DND-41 (cell line): ENCODE results near the gene TEDC1.

Experiments used
- ATAC-seq: fragments of 200-7000 bp; cut with Tn5 transposase; 3 replicates; pipeline ENCODE4 v1.9.1; 2021; ENCODE audit warnings: low read depth; ENCODE audit not compliant: insufficient read depth
- DNase-seq: peaks from one replicate; pipeline ENCODE4 v3.0.0-alpha.2; 2020
- H2AFZ ChIP-seq: 2 replicates; pipeline ENCODE4 v1.6.0; 2012; ENCODE audit warnings: low read depth, low read length
- H3K27ac ChIP-seq: 2 replicates; pipeline ENCODE4 v1.5.1; 2012; ENCODE audit warnings: low read length, inconsistent platforms
- H3K27me3 ChIP-seq: fragments of 200-600 bp; sonication (generic); 2 replicates; pipeline ENCODE4 v1.6.0; 2012; ENCODE audit warnings: low read length, mild to moderate bottlenecking, inconsistent platforms; ENCODE audit not compliant: insufficient read depth, poor library complexity
- H3K36me3 ChIP-seq: 2 replicates; pipeline ENCODE4 v1.5.1; 2012; ENCODE audit warnings: low read length, inconsistent platforms; ENCODE audit not compliant: insufficient read depth
- H3K4me1 ChIP-seq: 2 replicates; pipeline ENCODE4 v1.5.1; 2012; ENCODE audit warnings: mild to moderate bottlenecking, low read length; ENCODE audit not compliant: insufficient read depth
- H3K4me2 ChIP-seq: 2 replicates; pipeline ENCODE4 v1.6.0; 2012; ENCODE audit warnings: mild to moderate bottlenecking, moderate library complexity, low read length, inconsistent platforms; ENCODE audit not compliant: insufficient read depth
- H3K4me3 ChIP-seq, 2 experiments: fragments of 200-600 bp in 1 of 2; shearing (Covaris generic) in 1 of 2; 2 replicates each; pipeline ENCODE4 v1.5.1; 2012 to 2016; ENCODE audit warnings: inconsistent platforms in 2 of 2, low read length in 2 of 2, mild to moderate bottlenecking in 2 of 2, low read depth in 1 of 2, moderate library complexity in 1 of 2
- H3K79me2 ChIP-seq: 2 replicates; pipeline ENCODE4 v1.6.0; 2012; ENCODE audit warnings: low read length, inconsistent platforms; ENCODE audit not compliant: insufficient read depth
- H3K9ac ChIP-seq: 2 replicates; pipeline ENCODE4 v1.6.0; 2012; ENCODE audit warnings: low read depth, mild to moderate bottlenecking, inconsistent platforms, low read length, moderate library complexity
- H3K9me3 ChIP-seq: 2 replicates; pipeline ENCODE4 v1.5.1; 2012; ENCODE audit warnings: low read length, moderate library complexity, mild to moderate bottlenecking, inconsistent platforms; ENCODE audit not compliant: insufficient read depth, severe bottlenecking
- H4K20me1 ChIP-seq: 2 replicates; pipeline ENCODE4 v1.6.0; 2012; ENCODE audit warnings: low read length; ENCODE audit not compliant: insufficient read depth
- EZH2 ChIP-seq: IDR thresholded peaks from 3 replicates; pipeline ENCODE4 v1.6.1; 2012; ENCODE audit warnings: borderline replicate concordance, low read depth, mild to moderate bottlenecking, moderate library complexity, low read length, inconsistent platforms; ENCODE audit not compliant: severe bottlenecking
- TF ChIP-seq, protein P1 (sequence below): IDR thresholded peaks from 2 replicates; pipeline ENCODE4 v1.5.1; 2012; ENCODE audit warnings: borderline replicate concordance, low read length, moderate library complexity, mild to moderate bottlenecking; ENCODE audit not compliant: poor library complexity, severe bottlenecking; ENCODE audit errors: extremely low read depth

Gene TEDC1

DNA sequence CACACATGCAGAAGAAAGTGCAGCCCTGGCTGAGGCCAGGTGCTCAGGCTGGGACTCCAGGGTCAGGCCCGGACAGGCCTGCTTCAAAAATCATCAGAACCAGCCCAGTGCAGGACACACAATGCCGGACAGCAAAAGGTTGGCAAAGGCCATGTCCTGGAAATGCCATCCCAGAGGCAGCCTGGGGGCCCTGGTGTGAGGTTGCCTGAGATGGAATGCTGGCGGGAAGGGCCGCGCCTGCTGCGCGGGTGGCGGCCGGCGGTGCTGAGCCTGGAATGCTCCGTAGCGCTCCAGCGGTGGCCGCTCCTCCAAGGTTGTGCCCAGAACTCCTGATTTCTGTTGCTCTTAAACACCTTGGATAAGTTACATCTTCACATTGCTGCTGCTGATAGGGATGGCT lies 38.1 kb upstream of the TEDC1 start:
- H4K20me1 ChIP-seq: peaks cover 61% of the 10 kb centered on the region
- H3K4me1 ChIP-seq: no peaks in the 10 kb centered on the region
- TF ChIP-seq EZH2: no peak
- TF ChIP-seq, protein P1, sequence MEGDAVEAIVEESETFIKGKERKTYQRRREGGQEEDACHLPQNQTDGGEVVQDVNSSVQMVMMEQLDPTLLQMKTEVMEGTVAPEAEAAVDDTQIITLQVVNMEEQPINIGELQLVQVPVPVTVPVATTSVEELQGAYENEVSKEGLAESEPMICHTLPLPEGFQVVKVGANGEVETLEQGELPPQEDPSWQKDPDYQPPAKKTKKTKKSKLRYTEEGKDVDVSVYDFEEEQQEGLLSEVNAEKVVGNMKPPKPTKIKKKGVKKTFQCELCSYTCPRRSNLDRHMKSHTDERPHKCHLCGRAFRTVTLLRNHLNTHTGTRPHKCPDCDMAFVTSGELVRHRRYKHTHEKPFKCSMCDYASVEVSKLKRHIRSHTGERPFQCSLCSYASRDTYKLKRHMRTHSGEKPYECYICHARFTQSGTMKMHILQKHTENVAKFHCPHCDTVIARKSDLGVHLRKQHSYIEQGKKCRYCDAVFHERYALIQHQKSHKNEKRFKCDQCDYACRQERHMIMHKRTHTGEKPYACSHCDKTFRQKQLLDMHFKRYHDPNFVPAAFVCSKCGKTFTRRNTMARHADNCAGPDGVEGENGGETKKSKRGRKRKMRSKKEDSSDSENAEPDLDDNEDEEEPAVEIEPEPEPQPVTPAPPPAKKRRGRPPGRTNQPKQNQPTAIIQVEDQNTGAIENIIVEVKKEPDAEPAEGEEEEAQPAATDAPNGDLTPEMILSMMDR: no peak
- H3K4me2 ChIP-seq: no peak overlapping the region
- H2AFZ ChIP-seq: no peak overlapping the region
- H3K4me3 ChIP-seq: no peak overlapping the region
- H3K9ac ChIP-seq: no peak overlapping the region
- H3K36me3 ChIP-seq: peaks cover 91% of the 10 kb centered on the region
- DNase-seq (no peak), ATAC-seq (no peak)
- H3K27me3 ChIP-seq: no peaks in the 10 kb centered on the region
- no peaks in the 10 kb centered on the region for H3K9me3 ChIP-seq
- no peak overlapping the region for H3K27ac ChIP-seq
- H3K79me2 ChIP-seq: peaks cover 24% of the 10 kb centered on the region

DNA sequence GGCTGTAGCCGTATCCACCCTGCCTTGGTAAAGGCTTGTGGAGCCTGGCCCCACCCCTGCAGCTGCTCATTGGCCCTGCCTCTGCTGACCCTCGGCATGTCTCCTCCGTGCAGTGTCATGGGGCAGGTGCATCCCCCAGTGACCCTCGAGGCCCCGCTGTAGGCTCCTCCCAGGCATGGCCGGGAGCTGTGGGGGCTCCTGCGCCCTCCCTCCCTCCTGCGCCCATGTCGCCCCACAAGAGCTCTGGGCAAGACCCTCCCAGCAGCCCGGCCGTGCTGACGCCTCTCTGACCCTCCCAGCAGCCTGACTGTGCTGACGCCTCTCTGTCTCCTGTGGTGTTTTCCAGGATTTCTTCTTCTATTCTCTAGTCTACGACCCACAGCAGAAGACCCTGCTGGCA lies 37.2 kb upstream of the TEDC1 start:
- H2AFZ ChIP-seq: no peak overlapping the region
- peaks cover 59% of the 10 kb centered on the region for H4K20me1 ChIP-seq
- peaks cover 91% of the 10 kb centered on the region for H3K36me3 ChIP-seq

DNA sequence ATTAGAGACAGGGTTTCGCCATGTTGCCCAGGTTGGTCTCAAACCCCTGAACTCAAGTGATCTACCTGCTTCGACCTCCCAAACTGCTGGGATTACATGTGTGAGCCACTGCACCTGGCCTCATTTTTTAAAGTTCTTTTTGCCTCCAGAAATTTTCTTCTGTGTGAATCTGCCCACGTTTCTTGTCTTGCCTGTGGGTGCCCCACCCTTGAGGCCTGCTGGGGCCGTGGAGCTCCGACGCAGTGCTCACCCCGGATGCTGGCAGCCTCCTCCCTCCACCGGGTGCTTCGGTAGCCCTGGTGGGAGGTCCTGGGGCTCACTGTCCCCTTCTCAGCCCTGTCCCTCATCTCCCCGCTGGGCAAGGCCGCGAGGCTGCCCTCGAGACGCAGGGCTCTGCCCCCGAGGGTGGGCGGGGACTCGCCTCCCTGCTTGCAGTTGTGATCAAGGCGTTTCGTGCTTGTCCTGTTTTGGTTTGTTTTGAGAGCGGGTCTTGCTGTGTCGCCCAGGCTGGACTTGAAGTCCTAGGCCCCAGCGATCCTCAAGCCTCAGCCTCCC lies 35.9 kb upstream of the TEDC1 start:
- TF ChIP-seq EZH2: no peak
- TF ChIP-seq, protein P1: no peak
- Histone ChIP-seq H3K4me1 (no peaks in the 10 kb centered on the region), H3K4me2 (no peak overlapping the region), H4K20me1 (peaks cover 46% of the 10 kb centered on the region), H3K79me2 (peaks cover 14% of the 10 kb centered on the region), H3K36me3 (peaks cover 80% of the 10 kb centered on the region), H3K4me3 (no peak overlapping the region), H3K27ac (no peak overlapping the region), H3K9ac (no peak overlapping the region), H3K9me3 (no peaks in the 10 kb centered on the region), H2AFZ (no peak overlapping the region), H3K27me3 (no peaks in the 10 kb centered on the region)
- no peak for DNase-seq
- ATAC-seq: no peak

More for the DNA sequence above, 37.2 kb upstream of the TEDC1 start:
- Histone ChIP-seq H3K27me3 (no peaks in the 10 kb centered on the region), H3K4me3 (no peak overlapping the region), H3K4me2 (no peak overlapping the region), H3K79me2 (peaks cover 18% of the 10 kb centered on the region), H3K27ac (no peak overlapping the region), H3K4me1 (no peaks in the 10 kb centered on the region), H3K9ac (no peak overlapping the region), H3K9me3 (no peaks in the 10 kb centered on the region)
- no peak for ATAC-seq
- TF ChIP-seq, protein P1: no peak
- TF ChIP-seq EZH2: no peak
- no peak for DNase-seq
